Measurements from ENCODE around the gene LDLRAD1. TPM values are rescaled to one million over a fixed set of nuclear protein-coding genes. Genes with fewer than 3 reads are reported as not detected.

Gene LDLRAD1
- total RNA-seq (2021) (not detected in 2 replicates), Bru-seq, nascent RNA (not detected), BruChase-seq, experiment 1, labeled RNA remaining after a 2-hour chase (not detected), BruChase-seq, experiment 2, labeled RNA remaining after a 6-hour chase (not detected)
- long read RNA-seq: 0 reads

DNA sequence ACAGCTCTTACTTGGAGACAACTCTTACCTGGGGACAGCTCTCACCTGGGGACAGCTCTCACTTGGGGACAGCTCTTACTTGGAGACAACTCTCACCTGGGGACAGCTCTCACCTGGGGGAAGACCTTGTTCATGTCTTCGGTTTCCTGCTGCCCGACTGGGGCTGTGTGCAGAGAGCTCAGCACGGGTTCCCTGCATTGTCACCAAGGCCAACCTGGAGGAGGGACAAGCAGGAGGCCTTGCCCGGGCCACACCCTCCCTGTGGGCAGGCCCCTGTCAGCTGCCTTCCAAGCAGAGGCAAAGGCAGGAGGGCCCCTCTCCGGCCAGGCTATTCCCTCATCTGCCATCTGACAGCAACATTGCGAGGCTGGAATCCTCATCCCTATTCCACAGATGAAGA lies at the start of gene LDLRAD1:
TSS of gene LDLRAD1 (minus strand) at position 208 of the 400 bp plus-strand sequence. CDS start at position 134, 74 bp downstream.
- no TSS peak for BruUV-seq (replicated peaks)

GRCh38 chr1:54064299-54064698 lies 46.3 kb upstream of the LDLRAD1 start:
- DNase-seq (ENCODE audit: low spot score): no peak
- no peaks in the 10 kb centered on the region for H3K27me3 ChIP-seq (replicated peaks; ENCODE audit: insufficient read depth, low read depth, low read length, poor library complexity)
- H3K9me3 ChIP-seq (ENCODE audit: low read depth, low read length, poor library complexity, severe bottlenecking): no peaks in the 10 kb centered on the region
- H3K4me1 ChIP-seq (ENCODE audit: insufficient read depth, low read length, poor library complexity, severe bottlenecking): no peaks in the 10 kb centered on the region
- H3K27ac ChIP-seq (ENCODE audit: low read depth, low read length, poor library complexity, severe bottlenecking): no peak overlapping the region
- intact Hi-C loops (cut with micrococcal nuclease; ENCODE audit: unreplicated experiment): loop anchor here (10.0 kb wide), 1 partner anchor 341 kb away; the partner anchor contains the start of gene SSBP3
- BruUV-seq (replicated peaks): no TSS peak
- H3K36me3 ChIP-seq (ENCODE audit: insufficient read depth, low read length, poor library complexity, severe bottlenecking): no peaks in the 10 kb centered on the region
- TF ChIP-seq EZH2 (IDR thresholded peaks at IDR 0.05; ENCODE audit: borderline replicate concordance, low read depth, low read length, poor library complexity, severe bottlenecking): no peak
- no peak for TF ChIP-seq CTCF (conservative IDR thresholded peaks at IDR 0.05; ENCODE audit: low read depth, low read length)
- POLR2A ChIA-PET (ENCODE audit: low non-redundant PET): no interaction called here
- CTCF ChIA-PET: no interaction called here
- no peak overlapping the region for H3K4me3 ChIP-seq (ENCODE audit: low read depth, low read length, poor library complexity, severe bottlenecking)

More for the DNA sequence above, at the start of gene LDLRAD1:
- intact Hi-C loops (cut with micrococcal nuclease; ENCODE audit: unreplicated experiment): no loop called here
- H3K27me3 ChIP-seq (replicated peaks; ENCODE audit: insufficient read depth, low read depth, low read length, poor library complexity): no peaks in the 10 kb centered on the region
- H3K4me3 ChIP-seq (ENCODE audit: low read depth, low read length, poor library complexity, severe bottlenecking): no peak within 1 kb of the TSS
- DNase-seq (ENCODE audit: low spot score): no peak
- POLR2A ChIA-PET (ENCODE audit: low non-redundant PET): no interaction called here
- H3K9me3 ChIP-seq (ENCODE audit: low read depth, low read length, poor library complexity, severe bottlenecking): no peaks in the 10 kb centered on the region
- H3K36me3 ChIP-seq (ENCODE audit: insufficient read depth, low read length, poor library complexity, severe bottlenecking): no peaks in the 10 kb centered on the region
- H3K4me1 ChIP-seq (ENCODE audit: insufficient read depth, low read length, poor library complexity, severe bottlenecking): no peaks in the 10 kb centered on the region
- CTCF ChIA-PET: no interaction called here
- no peak within 1 kb of the TSS for H3K27ac ChIP-seq (ENCODE audit: low read depth, low read length, poor library complexity, severe bottlenecking)
- no peak for TF ChIP-seq EZH2 (IDR thresholded peaks at IDR 0.05; ENCODE audit: borderline replicate concordance, low read depth, low read length, poor library complexity, severe bottlenecking)
- no peak for TF ChIP-seq CTCF (conservative IDR thresholded peaks at IDR 0.05; ENCODE audit: low read depth, low read length)

- BruUV-seq (replicated peaks): no TSS peak
- H3K9me3 ChIP-seq (ENCODE audit: low read depth, low read length, poor library complexity, severe bottlenecking): no peaks in the 10 kb centered on the region
- peak overlapping the region; percentile 83 for H3K4me3 ChIP-seq (ENCODE audit: low read depth, low read length, poor library complexity, severe bottlenecking)
- DNase-seq (ENCODE audit: low spot score): no peak
- TF ChIP-seq CTCF (conservative IDR thresholded peaks at IDR 0.05; ENCODE audit: low read depth, low read length) (no peak), EZH2 (IDR thresholded peaks at IDR 0.05; ENCODE audit: borderline replicate concordance, low read depth, low read length, poor library complexity, severe bottlenecking) (no peak)
- intact Hi-C loops (cut with micrococcal nuclease; ENCODE audit: unreplicated experiment): no loop called here
- peaks cover 9% of the 10 kb centered on the region for H3K4me1 ChIP-seq (ENCODE audit: insufficient read depth, low read length, poor library complexity, severe bottlenecking)
- ChIA-PET CTCF (no interaction called here), POLR2A (ENCODE audit: low non-redundant PET) (no interaction called here)
- H3K27ac ChIP-seq (ENCODE audit: low read depth, low read length, poor library complexity, severe bottlenecking): peak overlapping the region; percentile 18
- H3K36me3 ChIP-seq (ENCODE audit: insufficient read depth, low read length, poor library complexity, severe bottlenecking): no peaks in the 10 kb centered on the region
- H3K27me3 ChIP-seq (replicated peaks; ENCODE audit: insufficient read depth, low read depth, low read length, poor library complexity): no peaks in the 10 kb centered on the region
Observed at GRCh38 chr1:54054438-54054749, 36.4 kb upstream of the LDLRAD1 start.

Data from A673 (cell line).